Kidney (tissue), 14 donors: ENCODE data around the gene RAB21. TPM values are rescaled to one million over a fixed set of nuclear protein-coding genes. Genes with fewer than 3 reads are reported as not detected.

Experiments used
- DNase-seq, 5 donors: peaks; one replicate each; pipeline ENCODE4 v3.0.0-alpha.2; 2013 to 2020
- FAIRE-seq: peaks from 2 replicates; lab custom pipeline; 2012; peaks lifted over from hg19 to GRCh38; lab: Jason Lieb, UNC
- H3K27ac ChIP-seq, 2 donors: one replicate each; pipeline ENCODE4 v1.7.0; 2013; ENCODE audit warnings: low read depth in 2 of 2, low read length in 2 of 2, inconsistent platforms in 1 of 2
- H3K27me3 ChIP-seq: one replicate; pipeline ENCODE4 v1.7.1; 2013; ENCODE audit warnings: low read length, inconsistent platforms; ENCODE audit not compliant: control insufficient read depth, insufficient read depth
- H3K36me3 ChIP-seq, 3 donors: one replicate each; pipeline versions ENCODE4 v1.7.0 to v1.7.1; 2013; ENCODE audit warnings: low read length in 3 of 3, control low read depth in 1 of 3, inconsistent platforms in 1 of 3; ENCODE audit not compliant: insufficient read depth in 3 of 3, control insufficient read depth in 2 of 3
- H3K4me1 ChIP-seq, 3 donors: one replicate each; pipeline versions ENCODE4 v1.7.0 to v1.7.1; 2013; ENCODE audit warnings: low read length in 3 of 3, inconsistent platforms in 1 of 3, low read depth in 1 of 3; ENCODE audit not compliant: control insufficient read depth in 2 of 3, insufficient read depth in 2 of 3
- H3K4me3 ChIP-seq, 3 donors: one replicate each; pipeline versions ENCODE4 v1.7.0 to v1.8.1; 2013; ENCODE audit warnings: low read length in 3 of 3, control low read depth in 1 of 3, inconsistent platforms in 1 of 3
- H3K9ac ChIP-seq, 3 donors: one replicate each; pipeline versions ENCODE4 v1.7.0 to v1.7.1; 2013; ENCODE audit warnings: low read length in 3 of 3, control low read depth in 1 of 3, inconsistent platforms in 1 of 3
- H3K9me3 ChIP-seq, 3 donors: one replicate each; pipeline versions ENCODE4 v1.7.0 to v1.7.1; 2013; ENCODE audit warnings: low read length in 3 of 3, control low read depth in 1 of 3, inconsistent platforms in 1 of 3; ENCODE audit not compliant: control insufficient read depth in 2 of 3, insufficient read depth in 1 of 3
- CTCF ChIP-seq: IDR thresholded peaks from 3 replicates; pipeline ENCODE4 v1.5.1; 2012; ENCODE audit warnings: mild to moderate bottlenecking, moderate library complexity, borderline replicate concordance; ENCODE audit not compliant: insufficient read depth; ENCODE audit errors: extremely low read depth
- intact Hi-C: fragments of 100-400 bp; cut with DNase I; formaldehyde crosslinking; loops from one replicate; pipeline ENCODE4 v1.11.1; 2022
- polyA plus RNA-seq: library from polyadenylated mRNA; stranded (reverse); fragments of 350-450 nt; fragmentation: Illumina TruSeq; extraction: RNeasy Lipid Tissue Mini Kit (QIAGEN cat#74804); gene quantifications from one replicate; pipeline ENCODE4 v1.2.3, GENCODE V29; 2014; ENCODE audit warnings: low read depth, low replicate concordance; ENCODE audit not compliant: insufficient read depth
- total RNA-seq: library from RNA; stranded (reverse); fragmentation: NEBNext Ultra II Directional; extraction: Animal tissue kit (Norgen Biotek cat#: 25700); gene quantifications from one replicate; pipeline ENCODE4 v1.2.1, GENCODE V29; 2021
- donor health status: control.
- donor health status: control.
- donor health status: control.
- donor health status: control.
- donor health status: control.
- donor health status: DM: yes; HTN: yes; CAD: no.
- donor health status: Normal renal cell carcinoma (clear cell type).

The RAB21 gene
- total and polyA plus RNA-seq, 2 donors from 2014 or later: 24.5 to 101 TPM

GRCh38 chr12:71727958-71728357 is 26.7 kb upstream of the RAB21 start:
- Histone ChIP-seq H3K9me3 (no peaks in the 10 kb centered on the region), H3K4me3 (no peak overlapping the region), H3K36me3 (no peaks in the 10 kb centered on the region), H3K27ac (no peak overlapping the region), H3K27me3 (no peaks in the 10 kb centered on the region), H3K9ac (no peak overlapping the region), H3K4me1 (no peaks in the 10 kb centered on the region)
- DNase-seq (no peak), FAIRE-seq (no peak)
- intact Hi-C loops: no loop called here
- no peak for TF ChIP-seq CTCF

- Histone ChIP-seq H3K4me3 (no peak overlapping the region), H3K9me3 (no peaks in the 10 kb centered on the region), H3K27ac (no peak overlapping the region), H3K27me3 (no peaks in the 10 kb centered on the region), H3K9ac (no peak overlapping the region), H3K4me1 (no peaks in the 10 kb centered on the region), H3K36me3 (no peaks in the 10 kb centered on the region)
- DNase-seq (no peak), FAIRE-seq (no peak)
- TF ChIP-seq CTCF: no peak
- intact Hi-C loops: no loop called here
Observed at GRCh38 chr12:71730936-71731335, 23.7 kb upstream of the RAB21 start.

- intact Hi-C loops: no loop called here
- Histone ChIP-seq H3K27me3 (no peaks in the 10 kb centered on the region), H3K9ac (no peak overlapping the region), H3K9me3 (no peaks in the 10 kb centered on the region), H3K4me3 (peak overlapping the region in 2 of 3 donors; percentile 15 to 29), H3K36me3 (no peaks in the 10 kb centered on the region), H3K4me1 (no peaks in the 10 kb centered on the region), H3K27ac (no peak overlapping the region)
- DNase-seq: no peak
- TF ChIP-seq CTCF: peak; percentile 14
- FAIRE-seq: no peak
Observed at GRCh38 chr12:71731439-71732356, 23.0 kb upstream of the RAB21 start.
